A549 (cell line): Measurements from ENCODE around the gene HSP90AA1.

ENCODE experiments used
- JUN ChIP-seq, 2 experiments: fragments of >200 bp; sonication (Bioruptor Twin); formaldehyde crosslinking; IDR thresholded peaks; 2 replicates in 1 of 2; 3 replicates in 1 of 2; pipeline ENCODE4 v1.6.1; 2016 to 2017
- JUNB ChIP-seq: fragments of >200 bp; sonication (Bioruptor Twin); formaldehyde crosslinking; IDR thresholded peaks from 2 replicates; pipeline ENCODE4 v1.6.1; 2016
- POLR2A ChIP-seq: IDR thresholded peaks from 2 replicates; pipeline ENCODE4 v1.6.1; 2012; ENCODE audit warnings: mild to moderate bottlenecking, low read length
- TF ChIP-seq, protein P1 (sequence below): fragments of >200 bp; sonication (Bioruptor Twin); formaldehyde crosslinking; IDR thresholded peaks from 3 replicates; pipeline ENCODE4 v1.5.1; 2016
- TF ChIP-seq, protein P2 (sequence below): fragments of 200-600 bp; sonication (generic); IDR thresholded peaks from 2 replicates; pipeline ENCODE4 v1.6.1; 2016; ENCODE audit warnings: antibody characterized with exemption, mild to moderate bottlenecking, moderate library complexity

DNA sequence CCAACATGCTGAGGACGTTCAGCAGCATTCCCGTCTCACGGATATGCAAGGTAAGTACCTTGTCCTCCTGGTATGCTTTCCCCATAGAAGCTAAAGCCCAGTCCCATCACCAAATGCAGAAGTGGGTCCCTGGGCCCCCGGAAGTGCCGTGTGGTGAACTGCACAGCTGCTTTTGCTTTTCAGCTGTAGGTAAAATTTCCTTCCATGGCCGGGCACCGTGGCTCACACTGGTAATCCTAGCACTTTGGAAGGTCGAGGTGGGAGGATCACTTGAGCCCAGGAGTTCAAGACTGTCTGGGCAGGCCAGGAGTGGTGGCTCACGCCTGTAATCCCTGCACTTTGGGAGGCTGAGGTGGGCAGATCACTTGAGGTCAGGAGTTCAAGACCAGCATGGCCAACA, 44.1 kb downstream of the HSP90AA1 start:
- TF ChIP-seq, protein P1, sequence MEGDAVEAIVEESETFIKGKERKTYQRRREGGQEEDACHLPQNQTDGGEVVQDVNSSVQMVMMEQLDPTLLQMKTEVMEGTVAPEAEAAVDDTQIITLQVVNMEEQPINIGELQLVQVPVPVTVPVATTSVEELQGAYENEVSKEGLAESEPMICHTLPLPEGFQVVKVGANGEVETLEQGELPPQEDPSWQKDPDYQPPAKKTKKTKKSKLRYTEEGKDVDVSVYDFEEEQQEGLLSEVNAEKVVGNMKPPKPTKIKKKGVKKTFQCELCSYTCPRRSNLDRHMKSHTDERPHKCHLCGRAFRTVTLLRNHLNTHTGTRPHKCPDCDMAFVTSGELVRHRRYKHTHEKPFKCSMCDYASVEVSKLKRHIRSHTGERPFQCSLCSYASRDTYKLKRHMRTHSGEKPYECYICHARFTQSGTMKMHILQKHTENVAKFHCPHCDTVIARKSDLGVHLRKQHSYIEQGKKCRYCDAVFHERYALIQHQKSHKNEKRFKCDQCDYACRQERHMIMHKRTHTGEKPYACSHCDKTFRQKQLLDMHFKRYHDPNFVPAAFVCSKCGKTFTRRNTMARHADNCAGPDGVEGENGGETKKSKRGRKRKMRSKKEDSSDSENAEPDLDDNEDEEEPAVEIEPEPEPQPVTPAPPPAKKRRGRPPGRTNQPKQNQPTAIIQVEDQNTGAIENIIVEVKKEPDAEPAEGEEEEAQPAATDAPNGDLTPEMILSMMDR, result no peak
- TF ChIP-seq, protein P2, sequence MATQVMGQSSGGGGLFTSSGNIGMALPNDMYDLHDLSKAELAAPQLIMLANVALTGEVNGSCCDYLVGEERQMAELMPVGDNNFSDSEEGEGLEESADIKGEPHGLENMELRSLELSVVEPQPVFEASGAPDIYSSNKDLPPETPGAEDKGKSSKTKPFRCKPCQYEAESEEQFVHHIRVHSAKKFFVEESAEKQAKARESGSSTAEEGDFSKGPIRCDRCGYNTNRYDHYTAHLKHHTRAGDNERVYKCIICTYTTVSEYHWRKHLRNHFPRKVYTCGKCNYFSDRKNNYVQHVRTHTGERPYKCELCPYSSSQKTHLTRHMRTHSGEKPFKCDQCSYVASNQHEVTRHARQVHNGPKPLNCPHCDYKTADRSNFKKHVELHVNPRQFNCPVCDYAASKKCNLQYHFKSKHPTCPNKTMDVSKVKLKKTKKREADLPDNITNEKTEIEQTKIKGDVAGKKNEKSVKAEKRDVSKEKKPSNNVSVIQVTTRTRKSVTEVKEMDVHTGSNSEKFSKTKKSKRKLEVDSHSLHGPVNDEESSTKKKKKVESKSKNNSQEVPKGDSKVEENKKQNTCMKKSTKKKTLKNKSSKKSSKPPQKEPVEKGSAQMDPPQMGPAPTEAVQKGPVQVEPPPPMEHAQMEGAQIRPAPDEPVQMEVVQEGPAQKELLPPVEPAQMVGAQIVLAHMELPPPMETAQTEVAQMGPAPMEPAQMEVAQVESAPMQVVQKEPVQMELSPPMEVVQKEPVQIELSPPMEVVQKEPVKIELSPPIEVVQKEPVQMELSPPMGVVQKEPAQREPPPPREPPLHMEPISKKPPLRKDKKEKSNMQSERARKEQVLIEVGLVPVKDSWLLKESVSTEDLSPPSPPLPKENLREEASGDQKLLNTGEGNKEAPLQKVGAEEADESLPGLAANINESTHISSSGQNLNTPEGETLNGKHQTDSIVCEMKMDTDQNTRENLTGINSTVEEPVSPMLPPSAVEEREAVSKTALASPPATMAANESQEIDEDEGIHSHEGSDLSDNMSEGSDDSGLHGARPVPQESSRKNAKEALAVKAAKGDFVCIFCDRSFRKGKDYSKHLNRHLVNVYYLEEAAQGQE, result no peak
- no peak for TF ChIP-seq POLR2A
- no peak for TF ChIP-seq JUN (IDR thresholded peaks at IDR 0.05)
- TF ChIP-seq JUNB, result no peak
